ENCODE results near the gene NRBP1.

GRCh38 chr2:27398962-27399361 lies 29.5 kb upstream of the NRBP1 start:
- TF ChIP-seq CTCF (IDR thresholded peaks at IDR 0.05; ENCODE audit: low read depth, low read length): no peak
- no peak for TF ChIP-seq EZH2phosphoT487 (IDR thresholded peaks at IDR 0.05; ENCODE audit: low read depth)

Data from OCI-LY3 (cell line).